SU-DHL-6 (cell line): ENCODE data around the gene GAN.

Experiments
- H2AFZ ChIP-seq: fragments of 200-600 bp; sonication (generic); 2 replicates; pipeline ENCODE4 v1.6.1; 2014; ENCODE audit warnings: low read depth, mild to moderate bottlenecking, moderate library complexity, mixed read lengths, antibody characterized with exemption, low read length; ENCODE audit not compliant: severe bottlenecking
- H3F3A ChIP-seq: fragments of 200-600 bp; shearing (Covaris generic); 2 replicates; pipeline ENCODE4 v1.6.0; 2016; ENCODE audit warnings: antibody characterized with exemption, mild to moderate bottlenecking; ENCODE audit not compliant: insufficient read depth
- H3K27ac ChIP-seq: fragments of 200-600 bp; sonication (generic); 2 replicates; pipeline ENCODE4 v1.5.1; 2016; ENCODE audit warnings: low read depth, mild to moderate bottlenecking, low read length, moderate library complexity, mixed read lengths
- H3K27me3 ChIP-seq: fragments of 200-600 bp; sonication (generic), shearing (Covaris generic); 2 replicates; pipeline ENCODE4 v1.6.0; 2014; ENCODE audit warnings: mild to moderate bottlenecking, low read length
- H3K36me3 ChIP-seq: fragments of 200-600 bp; sonication (generic); 2 replicates; pipeline ENCODE4 v1.6.1; 2014; ENCODE audit warnings: mild to moderate bottlenecking, low read length, mixed read lengths
- H3K4me2 ChIP-seq: fragments of 300-600, 200-600 bp; shearing (Covaris generic), sonication (generic); 2 replicates; pipeline ENCODE4 v1.6.0; 2014; ENCODE audit warnings: low read length, low read depth, mild to moderate bottlenecking; ENCODE audit not compliant: poor library complexity, severe bottlenecking
- H3K4me3 ChIP-seq: fragments of 200-600 bp; sonication (generic); 2 replicates; pipeline ENCODE4 v1.5.1; 2014; ENCODE audit warnings: antibody characterized with exemption, low read length, mild to moderate bottlenecking, mixed read lengths; ENCODE audit not compliant: insufficient read depth, poor library complexity, severe bottlenecking
- H3K79me2 ChIP-seq: fragments of 200-600 bp; sonication (generic); 2 replicates; pipeline ENCODE4 v1.6.1; 2014; ENCODE audit warnings: mild to moderate bottlenecking, low read length, moderate library complexity; ENCODE audit not compliant: insufficient read depth
- H3K9ac ChIP-seq: fragments of 200-600 bp; sonication (generic); 2 replicates; pipeline ENCODE4 v1.7.0; 2014; ENCODE audit warnings: mild to moderate bottlenecking, low read length
- H3K9me2 ChIP-seq: fragments of 200-600 bp; sonication (generic); replicated peaks from 2 replicates; pipeline ENCODE4 v1.6.1; 2014; ENCODE audit warnings: low read length; ENCODE audit not compliant: insufficient read depth
- H3K9me3 ChIP-seq: fragments of 200-600 bp; sonication (generic); 2 replicates; pipeline ENCODE4 v1.6.1; 2014; ENCODE audit warnings: low read length, mixed read lengths; ENCODE audit not compliant: insufficient read depth
- H4K20me1 ChIP-seq: fragments of 200-600 bp; sonication (generic); 2 replicates; pipeline ENCODE4 v1.6.1; 2014; ENCODE audit warnings: low read depth, mild to moderate bottlenecking, antibody characterized with exemption, low read length, moderate library complexity, mixed read lengths
- EZH2phosphoT487 ChIP-seq: fragments of 200-600 bp; sonication (generic), shearing (Covaris generic); conservative IDR thresholded peaks from 2 replicates; pipeline ENCODE4 v1.6.1; 2018; ENCODE audit warnings: mild to moderate bottlenecking, antibody characterized with exemption, low read length, moderate library complexity, mixed read lengths
- TF ChIP-seq, protein P1 (sequence below): fragments of 200-600 bp; sonication (generic); IDR thresholded peaks from one replicate; pipeline ENCODE4 v1.5.1; 2017; ENCODE audit warnings: antibody characterized with exemption, mild to moderate bottlenecking, low read length, moderate library complexity; ENCODE audit not compliant: insufficient read depth, poor library complexity, severe bottlenecking

Gene GAN

GRCh38 chr16:81385031-81385756, 70.4 kb downstream of the GAN start:
- Histone ChIP-seq H2AFZ (no peak overlapping the region), H3F3A (no peaks in the 10 kb centered on the region), H3K79me2 (no peaks in the 10 kb centered on the region), H3K4me3 (no peak overlapping the region), H3K9me3 (no peaks in the 10 kb centered on the region), H3K27me3 (no peaks in the 10 kb centered on the region), H3K9me2 (no peaks in the 10 kb centered on the region), H3K27ac (no peak overlapping the region), H4K20me1 (no peaks in the 10 kb centered on the region), H3K9ac (no peak overlapping the region), H3K36me3 (no peaks in the 10 kb centered on the region), H3K4me2 (no peak overlapping the region)
- no peak for TF ChIP-seq EZH2phosphoT487
- TF ChIP-seq, protein P1, sequence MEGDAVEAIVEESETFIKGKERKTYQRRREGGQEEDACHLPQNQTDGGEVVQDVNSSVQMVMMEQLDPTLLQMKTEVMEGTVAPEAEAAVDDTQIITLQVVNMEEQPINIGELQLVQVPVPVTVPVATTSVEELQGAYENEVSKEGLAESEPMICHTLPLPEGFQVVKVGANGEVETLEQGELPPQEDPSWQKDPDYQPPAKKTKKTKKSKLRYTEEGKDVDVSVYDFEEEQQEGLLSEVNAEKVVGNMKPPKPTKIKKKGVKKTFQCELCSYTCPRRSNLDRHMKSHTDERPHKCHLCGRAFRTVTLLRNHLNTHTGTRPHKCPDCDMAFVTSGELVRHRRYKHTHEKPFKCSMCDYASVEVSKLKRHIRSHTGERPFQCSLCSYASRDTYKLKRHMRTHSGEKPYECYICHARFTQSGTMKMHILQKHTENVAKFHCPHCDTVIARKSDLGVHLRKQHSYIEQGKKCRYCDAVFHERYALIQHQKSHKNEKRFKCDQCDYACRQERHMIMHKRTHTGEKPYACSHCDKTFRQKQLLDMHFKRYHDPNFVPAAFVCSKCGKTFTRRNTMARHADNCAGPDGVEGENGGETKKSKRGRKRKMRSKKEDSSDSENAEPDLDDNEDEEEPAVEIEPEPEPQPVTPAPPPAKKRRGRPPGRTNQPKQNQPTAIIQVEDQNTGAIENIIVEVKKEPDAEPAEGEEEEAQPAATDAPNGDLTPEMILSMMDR: no peak

- no peaks in the 10 kb centered on the region for H3K9me2 ChIP-seq
- H3K9ac ChIP-seq: no peak overlapping the region
- TF ChIP-seq, protein P1: no peak
- no peak for TF ChIP-seq EZH2phosphoT487
- no peak overlapping the region for H3K27ac ChIP-seq
- H3K4me3 ChIP-seq: no peak overlapping the region
- H3F3A ChIP-seq: no peaks in the 10 kb centered on the region
- H3K27me3 ChIP-seq: no peaks in the 10 kb centered on the region
- H3K4me2 ChIP-seq: no peak overlapping the region
- H3K79me2 ChIP-seq: no peaks in the 10 kb centered on the region
- no peak overlapping the region for H2AFZ ChIP-seq
- H3K36me3 ChIP-seq: no peaks in the 10 kb centered on the region
- H4K20me1 ChIP-seq: no peaks in the 10 kb centered on the region
- H3K9me3 ChIP-seq: no peaks in the 10 kb centered on the region
Measured at GRCh38 chr16:81388357-81388756, 73.6 kb downstream of the GAN start.

GRCh38 chr16:81390840-81391239, 76.1 kb downstream of the GAN start:
- Histone ChIP-seq H3K4me3 (no peak overlapping the region), H3K36me3 (no peaks in the 10 kb centered on the region), H3K27me3 (no peaks in the 10 kb centered on the region), H4K20me1 (no peaks in the 10 kb centered on the region), H2AFZ (no peak overlapping the region), H3F3A (no peaks in the 10 kb centered on the region), H3K27ac (no peak overlapping the region), H3K9me2 (no peaks in the 10 kb centered on the region), H3K4me2 (no peak overlapping the region), H3K79me2 (no peaks in the 10 kb centered on the region), H3K9ac (no peak overlapping the region), H3K9me3 (no peaks in the 10 kb centered on the region)
- TF ChIP-seq, protein P1: no peak
- TF ChIP-seq EZH2phosphoT487: no peak
